OCI-LY1 (cell line): Measurements from ENCODE around the gene ANKRD33B.

Source experiments
- H2AFZ ChIP-seq: fragments of 200-600 bp; sonication (generic), shearing (Covaris generic); 2 replicates; pipeline ENCODE4 v1.6.0; 2014; ENCODE audit warnings: antibody characterized with exemption, mild to moderate bottlenecking, low read length
- H3F3A ChIP-seq: fragments of 200-600 bp; sonication (generic), shearing (Covaris generic); 2 replicates; pipeline ENCODE4 v1.6.0; 2014; ENCODE audit warnings: mild to moderate bottlenecking, antibody characterized with exemption, low read length, moderate library complexity; ENCODE audit not compliant: insufficient read depth
- H3K27ac ChIP-seq: fragments of 200-600 bp; sonication (generic); 2 replicates; pipeline ENCODE4 v1.5.1; 2014; ENCODE audit warnings: low read length, mixed run types, mild to moderate bottlenecking, low read depth; ENCODE audit not compliant: poor library complexity, severe bottlenecking
- H3K27me3 ChIP-seq: fragments of 200-600 bp; sonication (generic); 2 replicates; pipeline ENCODE4 v1.6.0; 2014; ENCODE audit warnings: antibody characterized with exemption, mild to moderate bottlenecking, low read length, moderate library complexity; ENCODE audit not compliant: insufficient read depth
- H3K36me3 ChIP-seq: fragments of 200-600 bp; sonication (generic); 2 replicates; pipeline ENCODE4 v1.6.1; 2014; ENCODE audit warnings: mild to moderate bottlenecking, antibody characterized with exemption, low read length, moderate library complexity, mixed read lengths; ENCODE audit not compliant: insufficient read depth
- H3K4me1 ChIP-seq: fragments of 200-600 bp; sonication (generic); 2 replicates; pipeline ENCODE4 v1.5.1; 2014; ENCODE audit warnings: mild to moderate bottlenecking, low read length, moderate library complexity; ENCODE audit not compliant: insufficient read depth, severe bottlenecking
- H3K4me2 ChIP-seq: fragments of 200-600 bp; sonication (generic), shearing (Covaris generic); 2 replicates; pipeline ENCODE4 v1.6.1; 2014; ENCODE audit warnings: low read length
- H3K4me3 ChIP-seq: fragments of 200-600 bp; sonication (generic); 2 replicates; pipeline ENCODE4 v1.5.1; 2014; ENCODE audit warnings: low read length, low read depth, mild to moderate bottlenecking, mixed read lengths; ENCODE audit not compliant: poor library complexity, severe bottlenecking
- H3K79me2 ChIP-seq: fragments of 200-600 bp; shearing (Covaris generic); 2 replicates; pipeline ENCODE4 v1.6.1; 2016; ENCODE audit warnings: mixed run types, low read length, mixed read lengths; ENCODE audit not compliant: insufficient read depth
- H3K9ac ChIP-seq: fragments of 200-600 bp; sonication (generic), shearing (Covaris generic); 2 replicates; pipeline ENCODE4 v1.6.1; 2014; ENCODE audit warnings: mild to moderate bottlenecking, low read length, mixed read lengths
- H3K9me2 ChIP-seq: fragments of 200-600 bp; sonication (generic), shearing (Covaris generic); 2 replicates; pipeline ENCODE4 v1.6.1; 2014; ENCODE audit warnings: low read depth, mild to moderate bottlenecking, low read length, mixed read lengths
- H3K9me3 ChIP-seq: fragments of 200-600 bp; shearing (Covaris generic); 2 replicates; pipeline ENCODE4 v1.6.1; 2014; ENCODE audit warnings: low read length, mixed read lengths
- H4K20me1 ChIP-seq: fragments of 200-600 bp; sonication (generic), shearing (Covaris generic); 2 replicates; pipeline ENCODE4 v1.6.0; 2016; ENCODE audit warnings: mild to moderate bottlenecking, low read length; ENCODE audit not compliant: insufficient read depth
- EZH2 ChIP-seq: fragments of 200-600 bp; sonication (generic), shearing (Covaris generic); IDR thresholded peaks from 2 replicates; pipeline ENCODE4 v1.8.0; 2017; ENCODE audit warnings: borderline replicate concordance, mixed run types, mild to moderate bottlenecking, antibody characterized with exemption, low read length, moderate library complexity, mixed read lengths
- TF ChIP-seq, protein P1 (sequence below): fragments of 200-600 bp; sonication (generic), shearing (Covaris generic); IDR thresholded peaks from 2 replicates; pipeline ENCODE4 v1.5.1; 2017; ENCODE audit warnings: mild to moderate bottlenecking, antibody characterized with exemption, low read length, moderate library complexity, mixed read lengths

ANKRD33B gene

DNA sequence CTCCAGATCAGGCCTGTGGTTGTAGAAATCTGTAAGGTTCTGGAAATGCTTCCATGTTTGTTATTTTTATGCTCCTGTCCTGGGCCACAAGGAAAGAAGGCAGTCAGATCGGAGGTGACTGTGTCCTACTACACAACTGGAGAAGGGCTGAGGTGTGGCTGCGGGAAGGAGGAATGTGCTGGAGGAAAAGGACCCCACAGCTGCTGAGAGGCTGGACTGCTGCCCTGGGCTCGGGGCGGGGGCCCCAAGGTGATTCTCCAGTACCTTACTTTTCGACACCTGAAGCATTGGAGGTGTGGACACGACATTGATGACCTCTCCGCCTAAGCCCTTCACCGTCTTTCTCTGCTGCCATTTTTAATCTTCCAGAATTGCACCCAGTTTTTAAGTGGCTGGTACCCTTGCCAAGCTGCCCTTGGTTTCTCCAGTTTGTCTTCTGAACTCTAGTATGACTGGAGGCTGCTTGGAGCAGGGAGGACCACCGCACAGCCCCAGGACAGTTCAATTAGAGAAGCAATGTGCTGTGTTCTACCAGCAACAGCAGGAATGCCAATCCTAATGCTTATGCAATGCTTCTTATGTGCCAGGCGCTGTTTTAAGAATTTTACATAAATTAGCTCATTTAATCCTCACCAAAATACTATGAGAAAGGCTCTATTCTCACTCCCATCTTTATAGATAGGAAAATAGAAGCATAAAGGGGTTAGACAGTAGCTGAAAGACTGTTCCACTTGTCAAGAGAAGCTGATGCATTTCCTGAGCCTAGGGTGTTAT lies 13.5 kb upstream of the ANKRD33B start:
- no peaks in the 10 kb centered on the region for H3K9me2 ChIP-seq
- TF ChIP-seq EZH2: no peak
- TF ChIP-seq, protein P1, sequence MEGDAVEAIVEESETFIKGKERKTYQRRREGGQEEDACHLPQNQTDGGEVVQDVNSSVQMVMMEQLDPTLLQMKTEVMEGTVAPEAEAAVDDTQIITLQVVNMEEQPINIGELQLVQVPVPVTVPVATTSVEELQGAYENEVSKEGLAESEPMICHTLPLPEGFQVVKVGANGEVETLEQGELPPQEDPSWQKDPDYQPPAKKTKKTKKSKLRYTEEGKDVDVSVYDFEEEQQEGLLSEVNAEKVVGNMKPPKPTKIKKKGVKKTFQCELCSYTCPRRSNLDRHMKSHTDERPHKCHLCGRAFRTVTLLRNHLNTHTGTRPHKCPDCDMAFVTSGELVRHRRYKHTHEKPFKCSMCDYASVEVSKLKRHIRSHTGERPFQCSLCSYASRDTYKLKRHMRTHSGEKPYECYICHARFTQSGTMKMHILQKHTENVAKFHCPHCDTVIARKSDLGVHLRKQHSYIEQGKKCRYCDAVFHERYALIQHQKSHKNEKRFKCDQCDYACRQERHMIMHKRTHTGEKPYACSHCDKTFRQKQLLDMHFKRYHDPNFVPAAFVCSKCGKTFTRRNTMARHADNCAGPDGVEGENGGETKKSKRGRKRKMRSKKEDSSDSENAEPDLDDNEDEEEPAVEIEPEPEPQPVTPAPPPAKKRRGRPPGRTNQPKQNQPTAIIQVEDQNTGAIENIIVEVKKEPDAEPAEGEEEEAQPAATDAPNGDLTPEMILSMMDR: no peak
- no peak overlapping the region for H3K27ac ChIP-seq
- H4K20me1 ChIP-seq: no peaks in the 10 kb centered on the region
- H3K4me3 ChIP-seq: no peak overlapping the region
- H3K36me3 ChIP-seq: no peaks in the 10 kb centered on the region
- H3K79me2 ChIP-seq: no peaks in the 10 kb centered on the region
- H3K27me3 ChIP-seq: no peaks in the 10 kb centered on the region
- H3K4me2 ChIP-seq: no peak overlapping the region
- H3K4me1 ChIP-seq: no peaks in the 10 kb centered on the region
- no peak overlapping the region for H2AFZ ChIP-seq
- no peak overlapping the region for H3K9ac ChIP-seq
- H3F3A ChIP-seq: no peaks in the 10 kb centered on the region
- no peaks in the 10 kb centered on the region for H3K9me3 ChIP-seq

- Histone ChIP-seq H3K27ac (no peak overlapping the region), H3K4me2 (no peak overlapping the region), H3F3A (no peaks in the 10 kb centered on the region), H3K9ac (no peak overlapping the region), H3K9me2 (no peaks in the 10 kb centered on the region), H4K20me1 (no peaks in the 10 kb centered on the region), H3K36me3 (no peaks in the 10 kb centered on the region), H3K9me3 (no peaks in the 10 kb centered on the region), H3K4me1 (no peaks in the 10 kb centered on the region), H3K79me2 (no peaks in the 10 kb centered on the region), H2AFZ (no peak overlapping the region), H3K4me3 (no peak overlapping the region), H3K27me3 (no peaks in the 10 kb centered on the region)
- TF ChIP-seq EZH2: no peak
- TF ChIP-seq, protein P1: no peak
Measured at GRCh38 chr5:10551782-10552138, 12.1 kb upstream of the ANKRD33B start.

DNA sequence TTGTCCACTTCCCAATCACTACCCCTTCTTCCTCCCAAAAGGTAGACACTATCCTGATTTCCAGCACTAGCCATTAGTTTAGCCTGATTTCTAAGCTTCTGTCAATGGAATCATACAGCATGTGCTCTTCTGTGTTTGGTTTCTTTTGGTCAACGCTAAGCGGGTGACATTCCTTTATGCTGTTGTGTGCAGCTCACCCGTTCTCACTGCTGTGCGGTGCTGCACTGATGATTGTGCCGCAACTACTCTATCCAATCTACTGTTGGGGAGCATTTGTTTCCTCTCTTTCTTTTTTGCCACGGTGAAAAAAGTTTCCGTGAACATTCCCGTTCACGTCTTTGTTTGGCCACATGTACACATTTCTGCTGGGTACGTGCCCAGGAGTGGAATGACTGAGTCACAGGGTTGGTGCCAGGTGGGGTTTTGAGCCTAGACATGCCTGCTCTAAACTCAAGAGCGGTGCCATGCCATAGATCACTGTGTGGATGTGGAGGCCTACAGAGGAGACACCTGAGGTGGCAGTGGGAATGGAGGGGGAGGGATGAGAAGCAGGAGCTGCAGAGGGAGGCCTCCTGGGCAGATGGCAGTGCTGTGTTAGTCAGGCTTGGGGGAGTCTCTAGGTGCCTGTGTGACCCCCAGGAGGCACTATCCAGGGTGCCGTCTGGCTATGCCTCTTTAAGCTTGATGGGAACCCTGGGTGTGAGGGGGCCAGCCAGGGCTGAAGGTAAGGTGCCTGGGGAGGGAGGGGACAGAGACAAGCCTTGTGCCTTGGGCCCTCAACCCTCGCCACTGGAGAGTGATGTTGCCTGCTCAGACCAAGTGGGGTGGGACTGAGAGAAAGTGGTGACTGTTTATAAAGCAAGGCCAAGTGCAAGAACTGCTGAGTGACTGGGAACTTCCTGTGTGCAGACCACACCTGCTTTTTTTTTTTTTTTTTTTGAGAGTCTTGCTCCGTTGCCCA lies 11.4 kb upstream of the ANKRD33B start:
- TF ChIP-seq EZH2: no peak
- TF ChIP-seq, protein P1: no peak
- Histone ChIP-seq H3F3A (no peaks in the 10 kb centered on the region), H3K9me3 (no peaks in the 10 kb centered on the region), H3K27me3 (no peaks in the 10 kb centered on the region), H3K9me2 (no peaks in the 10 kb centered on the region), H3K9ac (no peak overlapping the region), H3K4me3 (no peak overlapping the region), H3K27ac (no peak overlapping the region), H3K4me1 (no peaks in the 10 kb centered on the region), H2AFZ (no peak overlapping the region), H4K20me1 (no peaks in the 10 kb centered on the region), H3K4me2 (no peak overlapping the region), H3K79me2 (no peaks in the 10 kb centered on the region), H3K36me3 (no peaks in the 10 kb centered on the region)
